HepG2 (cell line): ENCODE measurements around the gene METTL22. TPM values are rescaled to one million over a fixed set of nuclear protein-coding genes. Genes with fewer than 3 reads are reported as not detected.

Experiments
- HBP1 ChIP-seq: IDR thresholded peaks from 2 replicates; pipeline ENCODE4 v1.6.1; 2016; ENCODE audit warnings: low read depth, control low read depth
- HIVEP1 ChIP-seq: sonication (generic); formaldehyde crosslinking; IDR thresholded peaks from 2 replicates; pipeline ENCODE4 v1.4.0; 2020; ENCODE audit warnings: mild to moderate bottlenecking, missing genetic modification reagents
- KDM5A ChIP-seq: fragments of 200-600 bp; sonication (generic); IDR thresholded peaks from 2 replicates; pipeline ENCODE4 v1.7.0; 2018; ENCODE audit warnings: antibody characterized with exemption, mild to moderate bottlenecking, low read length, borderline replicate concordance
- KLF13 ChIP-seq: sonication (generic); formaldehyde crosslinking; IDR thresholded peaks from 2 replicates; pipeline ENCODE4 v1.4.0; 2020; ENCODE audit warnings: mild to moderate bottlenecking, missing genetic modification reagents
- PRPF4 ChIP-seq: fragments of 200-400 bp; formaldehyde crosslinking; IDR thresholded peaks from 2 replicates; pipeline ENCODE4 v1.6.1; 2016; ENCODE audit warnings: low read length, low read depth; ENCODE audit not compliant: poor library complexity, severe bottlenecking
- PTBP1 ChIP-seq: fragments of 200-400 bp; formaldehyde crosslinking; IDR thresholded peaks from 2 replicates; pipeline ENCODE4 v1.6.1; 2018; ENCODE audit warnings: low read length, low read depth; ENCODE audit not compliant: poor library complexity, severe bottlenecking
- RBFOX2 ChIP-seq: fragments of 200-400 bp; formaldehyde crosslinking; IDR thresholded peaks from 2 replicates; pipeline ENCODE4 v1.6.1; 2017; ENCODE audit warnings: low read depth, mild to moderate bottlenecking, low read length
- TAF1 ChIP-seq: sonication (generic); formaldehyde crosslinking; IDR thresholded peaks from 2 replicates; pipeline ENCODE4 v1.4.0; 2020; ENCODE audit warnings: missing genetic modification reagents
- ZBTB37 ChIP-seq: sonication (generic); formaldehyde crosslinking; IDR thresholded peaks from 2 replicates; pipeline ENCODE4 v1.4.0; 2020; ENCODE audit warnings: mild to moderate bottlenecking, missing genetic modification reagents
- ZNF253 ChIP-seq: sonication (generic); formaldehyde crosslinking; IDR thresholded peaks from 2 replicates; pipeline ENCODE4 v1.8.0; 2022; ENCODE audit warnings: mild to moderate bottlenecking, missing genetic modification reagents, borderline replicate concordance
- ZNF30 ChIP-seq: sonication (generic); formaldehyde crosslinking; IDR thresholded peaks from 2 replicates; pipeline ENCODE4 v1.5.0; 2020; ENCODE audit warnings: mild to moderate bottlenecking, missing genetic modification reagents
- ZNF331 ChIP-seq: sonication (generic); formaldehyde crosslinking; IDR thresholded peaks from 2 replicates; pipeline ENCODE4 v1.4.0; 2020; ENCODE audit warnings: missing genetic modification reagents
- ZNF446 ChIP-seq: sonication (generic); formaldehyde crosslinking; IDR thresholded peaks from 2 replicates; pipeline ENCODE4 v1.5.0; 2020; ENCODE audit warnings: mild to moderate bottlenecking, missing genetic modification reagents
- ZNF552 ChIP-seq: sonication (generic); formaldehyde crosslinking; IDR thresholded peaks from 2 replicates; pipeline ENCODE4 v1.9.0; 2022; ENCODE audit warnings: missing genetic modification reagents, mild to moderate bottlenecking, borderline replicate concordance
- ZNF567 ChIP-seq: sonication (generic); formaldehyde crosslinking; IDR thresholded peaks from 2 replicates; pipeline ENCODE4 v1.8.1; 2023; ENCODE audit warnings: mild to moderate bottlenecking, missing genetic modification reagents, borderline replicate concordance
- ZNF598 ChIP-seq: sonication (generic); formaldehyde crosslinking; IDR thresholded peaks from 2 replicates; pipeline ENCODE4 v1.5.1; 2020; ENCODE audit warnings: mild to moderate bottlenecking, missing genetic modification reagents, borderline replicate concordance
- ZNF644 ChIP-seq: IDR thresholded peaks from 2 replicates; pipeline ENCODE4 v1.6.1; 2016; ENCODE audit warnings: low read depth
- ZNF75D ChIP-seq: sonication (generic); formaldehyde crosslinking; IDR thresholded peaks from 2 replicates; pipeline ENCODE4 v1.8.1; 2023; ENCODE audit warnings: missing genetic modification reagents, mild to moderate bottlenecking, borderline replicate concordance
- ZNF782 ChIP-seq: sonication (generic); formaldehyde crosslinking; IDR thresholded peaks from 2 replicates; pipeline ENCODE4 v1.4.0; 2020; ENCODE audit warnings: missing genetic modification reagents, mild to moderate bottlenecking, borderline replicate concordance
- ZNF790 ChIP-seq: sonication (generic); formaldehyde crosslinking; IDR thresholded peaks from 2 replicates; pipeline ENCODE4 v1.8.0; 2022; ENCODE audit warnings: missing genetic modification reagents, mild to moderate bottlenecking, borderline replicate concordance
- ZNF816 ChIP-seq: sonication (generic); formaldehyde crosslinking; IDR thresholded peaks from 2 replicates; pipeline ENCODE4 v1.8.0; 2022; ENCODE audit warnings: missing genetic modification reagents, mild to moderate bottlenecking, borderline replicate concordance
- ZNF878 ChIP-seq: sonication (generic); formaldehyde crosslinking; IDR thresholded peaks from 2 replicates; pipeline ENCODE4 v1.8.1; 2023; ENCODE audit warnings: mild to moderate bottlenecking, missing genetic modification reagents, moderate library complexity
- ZSCAN5A ChIP-seq: sonication (generic); formaldehyde crosslinking; IDR thresholded peaks from 2 replicates; pipeline ENCODE4 v1.8.0; 2022; ENCODE audit warnings: mild to moderate bottlenecking, missing genetic modification reagents, borderline replicate concordance
- polyA plus RNA-seq, 8 experiments: library from polyadenylated mRNA; depleted of rRNA in 3 of 8; stranded (reverse) in 7 of 8; unstranded in 1 of 8; fragments of >200 nt; fragmentation: Illumina TruSeq in 4 of 8; extraction: Trizol in 4 of 8; gene quantifications; 2 replicates each; pipeline versions ENCODE4 v1.2.1 to v1.2.3, GENCODE V29; 2011 to 2016; ENCODE audit warnings: low read depth in 4 of 8, missing spikeins in 1 of 8, mixed read lengths in 1 of 8; ENCODE audit not compliant: insufficient read depth in 1 of 8
- total RNA-seq, 5 experiments: library from RNA; depleted of rRNA; stranded (reverse); fragments of >200 nt; fragmentation: Illumina TruSeq; extraction: Trizol; gene quantifications; 2 replicates each; pipeline ENCODE4 v1.2.3, GENCODE V29; 2016; ENCODE audit warnings: low read depth in 1 of 5
- TF ChIP-seq, protein P1 (sequence below): sonication (generic); formaldehyde crosslinking; IDR thresholded peaks from 2 replicates; pipeline ENCODE4 v1.4.0; 2020; ENCODE audit warnings: missing genetic modification reagents
- TF ChIP-seq, protein P2 (sequence below): sonication (generic); formaldehyde crosslinking; IDR thresholded peaks from 2 replicates; pipeline ENCODE4 v1.8.1; 2023; ENCODE audit warnings: missing genetic modification reagents, mild to moderate bottlenecking, borderline replicate concordance

Gene METTL22
- total and polyA plus RNA-seq, 2 of the 13 experiments (the other 11 are each of a cell fraction or from before 2014, with no cell fraction given): 36.2 to 94.8 TPM

- peak; percentile 77 for TF ChIP-seq ZNF552 (CRISPR knock-in tag)
- TF ChIP-seq, protein P1, sequence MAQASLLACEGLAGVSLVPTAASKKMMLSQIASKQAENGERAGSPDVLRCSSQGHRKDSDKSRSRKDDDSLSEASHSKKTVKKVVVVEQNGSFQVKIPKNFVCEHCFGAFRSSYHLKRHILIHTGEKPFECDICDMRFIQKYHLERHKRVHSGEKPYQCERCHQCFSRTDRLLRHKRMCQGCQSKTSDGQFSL (CRISPR knock-in tag): no peak
- 0 out of 2 replicates have a peak, but pooled peaks have one; percentile 84 for TF ChIP-seq HBP1 (CRISPR knock-in tag)
- no peak for TF ChIP-seq ZBTB37 (CRISPR knock-in tag)
- TF ChIP-seq ZNF253 (CRISPR knock-in tag): no peak
- peak; percentile 94; the same call in 1 of the 2 replicates for TF ChIP-seq ZNF598 (CRISPR knock-in tag)
- no peak for TF ChIP-seq ZNF75D
- no peak for TF ChIP-seq ZNF446
- TF ChIP-seq, protein P2, sequence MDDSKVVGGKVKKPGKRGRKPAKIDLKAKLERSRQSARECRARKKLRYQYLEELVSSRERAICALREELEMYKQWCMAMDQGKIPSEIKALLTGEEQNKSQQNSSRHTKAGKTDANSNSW (CRISPR knock-in tag): 0 out of 2 replicates have a peak, but pooled peaks have one; percentile 87
- no peak; the same call in 1 of the 2 replicates for TF ChIP-seq ZNF782 (CRISPR knock-in tag)
- peak; percentile 97 for TF ChIP-seq RBFOX2
- TF ChIP-seq ZNF878 (CRISPR knock-in tag): no peak
- TF ChIP-seq ZNF790 (CRISPR knock-in tag): no peak
- no peak; the same call in 1 of the 2 replicates for TF ChIP-seq ZNF567
- TF ChIP-seq ZNF816 (CRISPR knock-in tag): peak; percentile 51; the same call in 1 of the 2 replicates
- TF ChIP-seq TAF1 (CRISPR knock-in tag): peak; percentile 98
- no peak for TF ChIP-seq HIVEP1
- no peak for TF ChIP-seq ZSCAN5A
- no peak for TF ChIP-seq ZNF30
- TF ChIP-seq ZNF644 (CRISPR knock-in tag): 0 out of 2 replicates have a peak, but pooled peaks have one; percentile 35
- TF ChIP-seq KDM5A: peak; percentile 83
- no peak for TF ChIP-seq KLF13 (CRISPR knock-in tag)
- 0 out of 2 replicates have a peak, but pooled peaks have one; percentile 68 for TF ChIP-seq ZNF331
- TF ChIP-seq PRPF4: no peak
- TF ChIP-seq PTBP1: no peak
Measured at GRCh38 chr16:8621572-8622314, at the start of gene METTL22 (continued).
